GM12801 (cell line): ENCODE data around the gene OR2B6.

Experiments used
- TF ChIP-seq, protein P1 (sequence below): IDR thresholded peaks from one replicate; pipeline ENCODE4 v1.5.1; 2011; ENCODE audit warnings: control low read depth; ENCODE audit not compliant: insufficient read length; ENCODE audit errors: extremely low read depth

The OR2B6 gene

DNA sequence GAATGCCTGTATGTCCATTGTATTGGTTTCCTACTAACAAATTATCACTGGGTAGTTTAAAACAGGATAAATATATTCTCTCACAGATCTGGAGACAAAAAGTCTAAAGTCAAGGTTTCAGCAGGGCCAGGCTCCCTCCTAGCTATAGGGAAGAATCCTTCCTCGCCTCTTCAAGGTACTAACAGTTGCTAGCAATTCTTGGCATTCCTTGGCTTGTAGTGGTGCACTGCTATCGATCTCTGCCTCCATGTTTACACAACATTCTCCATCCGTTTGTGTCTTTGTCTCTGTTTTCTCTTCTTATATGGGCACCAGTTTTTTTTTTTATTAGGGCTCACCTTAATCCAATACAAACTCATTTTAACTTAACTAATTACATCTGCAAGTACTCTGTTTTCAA, 48.9 kb downstream of the OR2B6 start:
- TF ChIP-seq, protein P1, sequence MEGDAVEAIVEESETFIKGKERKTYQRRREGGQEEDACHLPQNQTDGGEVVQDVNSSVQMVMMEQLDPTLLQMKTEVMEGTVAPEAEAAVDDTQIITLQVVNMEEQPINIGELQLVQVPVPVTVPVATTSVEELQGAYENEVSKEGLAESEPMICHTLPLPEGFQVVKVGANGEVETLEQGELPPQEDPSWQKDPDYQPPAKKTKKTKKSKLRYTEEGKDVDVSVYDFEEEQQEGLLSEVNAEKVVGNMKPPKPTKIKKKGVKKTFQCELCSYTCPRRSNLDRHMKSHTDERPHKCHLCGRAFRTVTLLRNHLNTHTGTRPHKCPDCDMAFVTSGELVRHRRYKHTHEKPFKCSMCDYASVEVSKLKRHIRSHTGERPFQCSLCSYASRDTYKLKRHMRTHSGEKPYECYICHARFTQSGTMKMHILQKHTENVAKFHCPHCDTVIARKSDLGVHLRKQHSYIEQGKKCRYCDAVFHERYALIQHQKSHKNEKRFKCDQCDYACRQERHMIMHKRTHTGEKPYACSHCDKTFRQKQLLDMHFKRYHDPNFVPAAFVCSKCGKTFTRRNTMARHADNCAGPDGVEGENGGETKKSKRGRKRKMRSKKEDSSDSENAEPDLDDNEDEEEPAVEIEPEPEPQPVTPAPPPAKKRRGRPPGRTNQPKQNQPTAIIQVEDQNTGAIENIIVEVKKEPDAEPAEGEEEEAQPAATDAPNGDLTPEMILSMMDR: no peak
